ENCODE results near the gene HOXB8.

DNA sequence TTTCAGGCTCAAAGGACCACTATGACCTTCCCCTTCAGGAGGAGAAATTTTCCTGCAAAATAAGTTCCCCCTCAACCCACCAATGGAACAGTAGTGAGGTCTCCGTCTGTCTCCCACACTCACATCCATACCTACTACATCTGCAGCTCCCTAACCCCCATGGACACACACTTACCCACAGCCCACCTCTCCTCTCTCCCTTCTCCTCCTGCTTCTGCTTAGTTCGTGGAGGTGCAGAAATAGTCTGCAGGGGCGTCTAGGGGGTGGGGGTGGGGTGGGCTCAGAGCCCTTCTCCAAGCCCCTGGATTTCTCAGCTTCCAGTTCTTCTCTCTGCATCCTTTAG is 45.9 kb downstream of the HOXB8 start:
- TF ChIP-seq, protein P1, sequence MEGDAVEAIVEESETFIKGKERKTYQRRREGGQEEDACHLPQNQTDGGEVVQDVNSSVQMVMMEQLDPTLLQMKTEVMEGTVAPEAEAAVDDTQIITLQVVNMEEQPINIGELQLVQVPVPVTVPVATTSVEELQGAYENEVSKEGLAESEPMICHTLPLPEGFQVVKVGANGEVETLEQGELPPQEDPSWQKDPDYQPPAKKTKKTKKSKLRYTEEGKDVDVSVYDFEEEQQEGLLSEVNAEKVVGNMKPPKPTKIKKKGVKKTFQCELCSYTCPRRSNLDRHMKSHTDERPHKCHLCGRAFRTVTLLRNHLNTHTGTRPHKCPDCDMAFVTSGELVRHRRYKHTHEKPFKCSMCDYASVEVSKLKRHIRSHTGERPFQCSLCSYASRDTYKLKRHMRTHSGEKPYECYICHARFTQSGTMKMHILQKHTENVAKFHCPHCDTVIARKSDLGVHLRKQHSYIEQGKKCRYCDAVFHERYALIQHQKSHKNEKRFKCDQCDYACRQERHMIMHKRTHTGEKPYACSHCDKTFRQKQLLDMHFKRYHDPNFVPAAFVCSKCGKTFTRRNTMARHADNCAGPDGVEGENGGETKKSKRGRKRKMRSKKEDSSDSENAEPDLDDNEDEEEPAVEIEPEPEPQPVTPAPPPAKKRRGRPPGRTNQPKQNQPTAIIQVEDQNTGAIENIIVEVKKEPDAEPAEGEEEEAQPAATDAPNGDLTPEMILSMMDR (IDR thresholded peaks at IDR 0.05), result no peak
- TF ChIP-seq POLR2AphosphoS5 (IDR thresholded peaks at IDR 0.05), result no peak

All from breast epithelium (tissue), 3 donors.